Glutamatergic neuron (in vitro differentiated cells): ENCODE measurements around the gene TRIO. TPM values are rescaled to one million over a fixed set of nuclear protein-coding genes. Genes with fewer than 3 reads are reported as not detected.

ENCODE experiments used
- DNase-seq: peaks from one replicate; pipeline ENCODE4 v3.0.0; 2022
- H3K27ac Mint-ChIP-seq: one replicate; pipeline ENCODE4 v1.8.0; 2020; ENCODE audit warnings: mild to moderate bottlenecking, mixed read lengths, inconsistent platforms; ENCODE audit not compliant: unreplicated experiment
- H3K27me3 Mint-ChIP-seq: one replicate; pipeline ENCODE4 v1.8.0; 2020; ENCODE audit warnings: mild to moderate bottlenecking, moderate library complexity, mixed read lengths, inconsistent platforms; ENCODE audit not compliant: unreplicated experiment
- H3K36me3 Mint-ChIP-seq: one replicate; pipeline ENCODE4 v1.8.0; 2020; ENCODE audit warnings: mild to moderate bottlenecking, mixed read lengths, inconsistent platforms; ENCODE audit not compliant: unreplicated experiment
- H3K4me1 Mint-ChIP-seq: one replicate; pipeline ENCODE4 v1.8.0; 2020; ENCODE audit warnings: mild to moderate bottlenecking, low read depth, mixed read lengths, inconsistent platforms; ENCODE audit not compliant: unreplicated experiment
- H3K4me3 Mint-ChIP-seq: one replicate; pipeline ENCODE4 v1.8.0; 2020; ENCODE audit warnings: mild to moderate bottlenecking, mixed read lengths, inconsistent platforms; ENCODE audit not compliant: unreplicated experiment
- H3K9me3 Mint-ChIP-seq: one replicate; pipeline ENCODE4 v1.8.0; 2020; ENCODE audit warnings: mild to moderate bottlenecking, moderate library complexity, mixed read lengths, inconsistent platforms; ENCODE audit not compliant: unreplicated experiment
- total RNA-seq: library from RNA; stranded (reverse); fragmentation: NEBNext Ultra II Directional; extraction: Animal tissue kit (Norgen Biotek cat#: 25700); gene quantifications from one replicate; pipeline ENCODE4 v1.2.1, GENCODE V29; 2021; ENCODE audit not compliant: unreplicated experiment
- TF ChIP-seq, protein P1 (sequence below): fragments of 200-600 bp; sonication (generic); IDR thresholded peaks from one replicate; pipeline ENCODE4 v1.5.0; 2021; ENCODE audit not compliant: partially characterized antibody, unreplicated experiment

TRIO gene
- total RNA-seq, 1 donor from 2014 or later = 281 TPM

DNA sequence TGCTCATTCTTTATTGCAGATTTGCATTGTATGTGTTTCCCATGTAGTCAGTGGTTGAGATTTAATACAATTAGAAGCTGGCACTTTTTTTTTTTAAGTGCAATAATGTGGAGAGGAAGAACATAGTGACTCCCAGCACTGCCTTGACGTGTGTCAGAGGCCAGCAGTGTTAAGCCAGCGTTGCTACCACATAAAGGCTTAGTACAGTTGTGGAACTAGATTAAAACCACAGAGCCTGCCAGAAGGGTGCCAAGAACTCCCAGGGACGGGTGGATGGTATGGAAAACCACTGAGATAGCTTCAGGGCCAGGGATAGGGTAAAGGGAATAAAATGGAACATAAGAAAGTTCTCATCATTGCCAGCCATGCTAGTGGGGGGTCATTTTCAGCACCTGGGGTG, 142.9 kb downstream of the TRIO start:
- Mint-ChIP-seq H3K27ac (peak overlapping the region; percentile 18), H3K27me3 (peaks cover 2% of the 10 kb centered on the region), H3K4me1 (peaks cover 45% of the 10 kb centered on the region), H3K36me3 (no peaks in the 10 kb centered on the region), H3K9me3 (peaks cover 5% of the 10 kb centered on the region), H3K4me3 (no peak overlapping the region)
- no peak for DNase-seq
- TF ChIP-seq, protein P1, sequence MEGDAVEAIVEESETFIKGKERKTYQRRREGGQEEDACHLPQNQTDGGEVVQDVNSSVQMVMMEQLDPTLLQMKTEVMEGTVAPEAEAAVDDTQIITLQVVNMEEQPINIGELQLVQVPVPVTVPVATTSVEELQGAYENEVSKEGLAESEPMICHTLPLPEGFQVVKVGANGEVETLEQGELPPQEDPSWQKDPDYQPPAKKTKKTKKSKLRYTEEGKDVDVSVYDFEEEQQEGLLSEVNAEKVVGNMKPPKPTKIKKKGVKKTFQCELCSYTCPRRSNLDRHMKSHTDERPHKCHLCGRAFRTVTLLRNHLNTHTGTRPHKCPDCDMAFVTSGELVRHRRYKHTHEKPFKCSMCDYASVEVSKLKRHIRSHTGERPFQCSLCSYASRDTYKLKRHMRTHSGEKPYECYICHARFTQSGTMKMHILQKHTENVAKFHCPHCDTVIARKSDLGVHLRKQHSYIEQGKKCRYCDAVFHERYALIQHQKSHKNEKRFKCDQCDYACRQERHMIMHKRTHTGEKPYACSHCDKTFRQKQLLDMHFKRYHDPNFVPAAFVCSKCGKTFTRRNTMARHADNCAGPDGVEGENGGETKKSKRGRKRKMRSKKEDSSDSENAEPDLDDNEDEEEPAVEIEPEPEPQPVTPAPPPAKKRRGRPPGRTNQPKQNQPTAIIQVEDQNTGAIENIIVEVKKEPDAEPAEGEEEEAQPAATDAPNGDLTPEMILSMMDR = no peak

DNA sequence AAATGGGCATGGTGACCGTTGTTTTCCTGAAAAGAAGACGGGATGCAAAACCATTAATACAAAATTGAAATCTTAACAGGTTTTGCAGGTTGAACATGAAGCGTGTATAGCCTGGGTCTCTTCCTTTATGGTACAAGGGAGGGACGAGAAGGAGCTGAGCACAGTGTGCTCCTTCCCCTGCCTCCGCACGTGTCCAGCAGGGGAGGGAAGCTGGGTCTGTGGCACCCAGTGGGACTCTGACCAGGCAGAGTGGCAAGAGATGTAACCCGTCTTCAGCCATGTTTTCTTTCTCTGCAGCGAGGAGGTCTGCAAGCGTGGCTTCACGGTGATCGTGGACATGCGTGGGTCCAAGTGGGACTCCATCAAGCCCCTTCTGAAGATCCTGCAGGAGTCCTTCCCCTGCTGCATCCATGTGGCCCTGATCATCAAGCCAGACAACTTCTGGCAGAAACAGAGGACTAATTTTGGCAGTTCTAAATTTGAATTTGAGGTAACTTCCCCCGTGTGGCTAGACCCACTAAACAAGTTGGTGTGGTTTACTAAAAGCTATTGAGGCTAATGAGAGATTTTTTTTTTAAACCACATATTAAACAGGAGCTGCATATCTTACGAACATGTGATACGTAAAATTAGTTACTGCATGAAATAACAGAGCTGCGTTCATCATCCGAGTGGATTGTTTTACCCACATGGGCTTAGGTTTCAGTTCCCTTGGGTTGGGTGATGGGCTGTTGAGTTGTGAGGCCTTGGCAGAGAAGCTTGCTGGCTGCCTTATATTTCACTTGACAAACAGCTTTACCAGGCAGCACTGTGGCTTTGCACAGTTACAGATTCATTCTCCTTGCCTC, 143.7 kb downstream of the TRIO start:
- H3K27me3 Mint-ChIP-seq = peaks cover 2% of the 10 kb centered on the region
- H3K36me3 Mint-ChIP-seq = no peaks in the 10 kb centered on the region
- peaks cover 6% of the 10 kb centered on the region for H3K9me3 Mint-ChIP-seq
- no peak overlapping the region for H3K4me3 Mint-ChIP-seq
- H3K4me1 Mint-ChIP-seq = peaks cover 46% of the 10 kb centered on the region
- no peak overlapping the region for H3K27ac Mint-ChIP-seq
- no peak for DNase-seq
- TF ChIP-seq, protein P1 = no peak

DNA sequence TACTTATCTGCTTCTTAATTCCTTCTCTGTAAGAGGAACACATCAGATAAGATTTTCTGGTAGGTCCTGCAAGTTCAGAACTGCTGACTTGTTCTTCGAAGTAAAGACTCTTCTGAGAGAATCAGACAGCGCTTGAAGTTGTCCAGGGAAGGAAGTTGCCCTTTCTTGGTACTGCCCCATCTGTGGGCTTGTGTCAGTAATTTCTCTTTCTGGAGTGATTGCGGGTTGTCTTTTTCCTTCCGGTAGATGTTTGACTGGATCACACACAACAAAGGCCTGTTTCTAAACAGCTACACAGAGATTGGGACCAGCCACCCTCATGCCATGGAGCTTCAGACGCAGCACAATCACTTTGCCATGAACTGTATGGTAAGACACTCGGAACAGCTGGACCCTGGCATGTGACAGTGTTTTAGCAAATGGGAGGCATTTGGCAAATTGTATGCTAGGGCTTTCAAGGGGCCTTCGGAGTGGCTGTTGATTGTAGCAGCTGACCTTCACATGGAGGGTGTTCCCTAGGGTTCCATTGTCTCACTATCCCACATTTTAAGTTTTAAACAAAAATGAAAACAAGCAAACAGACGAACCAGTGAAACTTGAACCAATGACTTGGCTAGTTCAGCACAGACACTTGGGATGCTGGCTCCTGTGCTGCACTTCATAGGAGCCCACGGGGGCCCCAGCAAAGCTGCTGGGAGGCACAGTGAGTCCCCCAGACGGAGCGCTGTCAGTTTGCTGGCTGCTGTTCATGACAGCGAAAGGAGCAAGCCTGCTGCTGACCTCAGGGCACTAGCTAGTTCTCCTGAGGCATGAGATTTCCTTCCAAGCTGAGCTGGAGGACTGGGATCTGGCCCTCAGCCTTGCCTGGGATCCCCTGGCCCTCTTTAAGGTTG, 149.9 kb downstream of the TRIO start:
- H3K27me3 Mint-ChIP-seq = peaks cover 4% of the 10 kb centered on the region
- peak overlapping the region; percentile 96 for H3K27ac Mint-ChIP-seq
- DNase-seq = peak; percentile 61
- no peaks in the 10 kb centered on the region for H3K36me3 Mint-ChIP-seq
- peaks cover 34% of the 10 kb centered on the region for H3K4me1 Mint-ChIP-seq
- TF ChIP-seq, protein P1 = no peak
- H3K4me3 Mint-ChIP-seq = peak overlapping the region; percentile 57
- peaks cover 11% of the 10 kb centered on the region for H3K9me3 Mint-ChIP-seq

DNA sequence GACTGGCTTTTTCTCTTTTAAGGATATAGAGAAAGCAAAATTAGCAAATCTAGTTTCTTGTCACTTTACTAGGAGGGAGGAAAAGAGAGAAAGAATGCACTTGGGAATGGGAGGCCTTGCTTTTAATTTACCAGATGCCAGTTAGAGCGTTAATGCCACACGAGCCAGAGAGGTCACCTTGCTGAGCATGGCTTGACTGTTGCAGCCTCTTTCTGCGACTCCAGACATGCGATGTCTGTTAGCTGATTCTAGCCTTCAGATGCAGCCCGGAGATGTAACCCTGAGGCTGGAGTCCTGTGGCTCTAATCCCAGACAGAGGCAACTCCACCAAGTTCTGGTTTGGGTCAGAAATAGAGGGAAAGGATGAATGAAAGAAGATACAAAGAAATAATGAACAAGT, 152.5 kb downstream of the TRIO start:
- no peaks in the 10 kb centered on the region for H3K36me3 Mint-ChIP-seq

More for the DNA sequence above, 152.5 kb downstream of the TRIO start:
- H3K4me1 Mint-ChIP-seq = peaks cover 38% of the 10 kb centered on the region
- H3K27me3 Mint-ChIP-seq = peaks cover 3% of the 10 kb centered on the region
- peaks cover 9% of the 10 kb centered on the region for H3K9me3 Mint-ChIP-seq
- TF ChIP-seq, protein P1 = no peak
- DNase-seq = no peak
- H3K4me3 Mint-ChIP-seq = no peak overlapping the region
- H3K27ac Mint-ChIP-seq = peak overlapping the region; percentile 78
